HL-60 (cell line): Measurements from ENCODE around the gene BTNL8.

ENCODE experiments used
- DNase-seq, 2 experiments: peaks; one replicate each; pipeline ENCODE4 v3.0.0-alpha.2; 2010 to 2020; ENCODE audit warnings: low read depth in 1 of 2, low spot score in 1 of 2
- H3K27ac ChIP-seq: fragments of 250-450 bp; sonication (Bioruptor Pico); replicated peaks from 2 replicates; pipeline ENCODE4 v1.5.1; 2020; ENCODE audit warnings: mild to moderate bottlenecking, moderate library complexity
- H3K27me3 ChIP-seq: fragments of 250-450 bp; sonication (Bioruptor Pico); 2 replicates; pipeline ENCODE4 v1.5.1; 2021; ENCODE audit warnings: mild to moderate bottlenecking, moderate library complexity; ENCODE audit not compliant: insufficient read depth, poor library complexity, severe bottlenecking
- H3K4me3 ChIP-seq: replicated peaks from 2 replicates; pipeline ENCODE4 v1.5.1; 2011; ENCODE audit warnings: mild to moderate bottlenecking, control low read depth, low read length; ENCODE audit not compliant: insufficient read depth
- GABPA ChIP-seq: IDR thresholded peaks from 2 replicates; pipeline ENCODE4 v1.6.1; 2012; ENCODE audit warnings: low read depth
- POLR2AphosphoS5 ChIP-seq: IDR thresholded peaks from 2 replicates; pipeline ENCODE4 v1.6.1; 2012; ENCODE audit warnings: low read depth
- SPI1 ChIP-seq: IDR thresholded peaks from 2 replicates; pipeline ENCODE4 v1.6.1; 2012; ENCODE audit warnings: low read depth, mild to moderate bottlenecking, borderline replicate concordance
- TF ChIP-seq, protein P1 (sequence below): IDR thresholded peaks from one replicate; pipeline ENCODE4 v1.5.1; 2011; ENCODE audit warnings: low read length, control low read depth, inconsistent platforms; ENCODE audit not compliant: insufficient read depth
- TF ChIP-seq, protein P2 (sequence below): IDR thresholded peaks from 2 replicates; pipeline ENCODE4 v1.6.1; 2012; ENCODE audit warnings: low read depth; ENCODE audit not compliant: insufficient replicate concordance

The BTNL8 gene

DNA sequence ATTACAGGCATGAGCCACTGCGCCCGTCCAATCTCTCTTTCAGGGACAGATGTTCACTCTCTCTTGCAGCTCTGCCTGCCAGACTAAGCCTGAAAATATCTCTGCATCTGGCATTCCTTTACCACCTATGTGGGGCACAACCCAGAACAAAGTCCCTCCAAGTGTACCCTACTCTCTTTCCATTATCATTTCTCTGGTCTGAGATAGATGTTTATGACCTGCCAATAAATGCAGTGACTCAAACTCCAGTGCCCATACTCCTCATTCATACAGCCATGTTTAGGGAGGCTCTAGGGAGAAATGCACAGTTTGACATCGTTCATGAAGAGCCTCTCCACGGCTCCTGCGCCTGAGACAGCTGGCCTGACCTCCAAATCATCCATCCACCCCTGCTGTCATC lies 89.6 kb downstream of the BTNL8 start, which contains the start of gene BTNL3:
Gene BTNL3, plus strand, starts transcription at position 255 of the 400 bp plus-strand sequence. CDS start 183 bp downstream, outside the sequence.
- TF ChIP-seq, protein P1, sequence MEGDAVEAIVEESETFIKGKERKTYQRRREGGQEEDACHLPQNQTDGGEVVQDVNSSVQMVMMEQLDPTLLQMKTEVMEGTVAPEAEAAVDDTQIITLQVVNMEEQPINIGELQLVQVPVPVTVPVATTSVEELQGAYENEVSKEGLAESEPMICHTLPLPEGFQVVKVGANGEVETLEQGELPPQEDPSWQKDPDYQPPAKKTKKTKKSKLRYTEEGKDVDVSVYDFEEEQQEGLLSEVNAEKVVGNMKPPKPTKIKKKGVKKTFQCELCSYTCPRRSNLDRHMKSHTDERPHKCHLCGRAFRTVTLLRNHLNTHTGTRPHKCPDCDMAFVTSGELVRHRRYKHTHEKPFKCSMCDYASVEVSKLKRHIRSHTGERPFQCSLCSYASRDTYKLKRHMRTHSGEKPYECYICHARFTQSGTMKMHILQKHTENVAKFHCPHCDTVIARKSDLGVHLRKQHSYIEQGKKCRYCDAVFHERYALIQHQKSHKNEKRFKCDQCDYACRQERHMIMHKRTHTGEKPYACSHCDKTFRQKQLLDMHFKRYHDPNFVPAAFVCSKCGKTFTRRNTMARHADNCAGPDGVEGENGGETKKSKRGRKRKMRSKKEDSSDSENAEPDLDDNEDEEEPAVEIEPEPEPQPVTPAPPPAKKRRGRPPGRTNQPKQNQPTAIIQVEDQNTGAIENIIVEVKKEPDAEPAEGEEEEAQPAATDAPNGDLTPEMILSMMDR, result no peak
- TF ChIP-seq SPI1, result no peak
- no peak for TF ChIP-seq POLR2AphosphoS5
- TF ChIP-seq GABPA, result no peak
- TF ChIP-seq, protein P2, sequence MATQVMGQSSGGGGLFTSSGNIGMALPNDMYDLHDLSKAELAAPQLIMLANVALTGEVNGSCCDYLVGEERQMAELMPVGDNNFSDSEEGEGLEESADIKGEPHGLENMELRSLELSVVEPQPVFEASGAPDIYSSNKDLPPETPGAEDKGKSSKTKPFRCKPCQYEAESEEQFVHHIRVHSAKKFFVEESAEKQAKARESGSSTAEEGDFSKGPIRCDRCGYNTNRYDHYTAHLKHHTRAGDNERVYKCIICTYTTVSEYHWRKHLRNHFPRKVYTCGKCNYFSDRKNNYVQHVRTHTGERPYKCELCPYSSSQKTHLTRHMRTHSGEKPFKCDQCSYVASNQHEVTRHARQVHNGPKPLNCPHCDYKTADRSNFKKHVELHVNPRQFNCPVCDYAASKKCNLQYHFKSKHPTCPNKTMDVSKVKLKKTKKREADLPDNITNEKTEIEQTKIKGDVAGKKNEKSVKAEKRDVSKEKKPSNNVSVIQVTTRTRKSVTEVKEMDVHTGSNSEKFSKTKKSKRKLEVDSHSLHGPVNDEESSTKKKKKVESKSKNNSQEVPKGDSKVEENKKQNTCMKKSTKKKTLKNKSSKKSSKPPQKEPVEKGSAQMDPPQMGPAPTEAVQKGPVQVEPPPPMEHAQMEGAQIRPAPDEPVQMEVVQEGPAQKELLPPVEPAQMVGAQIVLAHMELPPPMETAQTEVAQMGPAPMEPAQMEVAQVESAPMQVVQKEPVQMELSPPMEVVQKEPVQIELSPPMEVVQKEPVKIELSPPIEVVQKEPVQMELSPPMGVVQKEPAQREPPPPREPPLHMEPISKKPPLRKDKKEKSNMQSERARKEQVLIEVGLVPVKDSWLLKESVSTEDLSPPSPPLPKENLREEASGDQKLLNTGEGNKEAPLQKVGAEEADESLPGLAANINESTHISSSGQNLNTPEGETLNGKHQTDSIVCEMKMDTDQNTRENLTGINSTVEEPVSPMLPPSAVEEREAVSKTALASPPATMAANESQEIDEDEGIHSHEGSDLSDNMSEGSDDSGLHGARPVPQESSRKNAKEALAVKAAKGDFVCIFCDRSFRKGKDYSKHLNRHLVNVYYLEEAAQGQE, result no peak
- Histone ChIP-seq H3K27me3 (peaks cover 6% of the 10 kb centered on the region), H3K27ac (no peak within 1 kb of the TSS), H3K4me3 (no peak within 1 kb of the TSS)
- DNase-seq, result no peak

DNA sequence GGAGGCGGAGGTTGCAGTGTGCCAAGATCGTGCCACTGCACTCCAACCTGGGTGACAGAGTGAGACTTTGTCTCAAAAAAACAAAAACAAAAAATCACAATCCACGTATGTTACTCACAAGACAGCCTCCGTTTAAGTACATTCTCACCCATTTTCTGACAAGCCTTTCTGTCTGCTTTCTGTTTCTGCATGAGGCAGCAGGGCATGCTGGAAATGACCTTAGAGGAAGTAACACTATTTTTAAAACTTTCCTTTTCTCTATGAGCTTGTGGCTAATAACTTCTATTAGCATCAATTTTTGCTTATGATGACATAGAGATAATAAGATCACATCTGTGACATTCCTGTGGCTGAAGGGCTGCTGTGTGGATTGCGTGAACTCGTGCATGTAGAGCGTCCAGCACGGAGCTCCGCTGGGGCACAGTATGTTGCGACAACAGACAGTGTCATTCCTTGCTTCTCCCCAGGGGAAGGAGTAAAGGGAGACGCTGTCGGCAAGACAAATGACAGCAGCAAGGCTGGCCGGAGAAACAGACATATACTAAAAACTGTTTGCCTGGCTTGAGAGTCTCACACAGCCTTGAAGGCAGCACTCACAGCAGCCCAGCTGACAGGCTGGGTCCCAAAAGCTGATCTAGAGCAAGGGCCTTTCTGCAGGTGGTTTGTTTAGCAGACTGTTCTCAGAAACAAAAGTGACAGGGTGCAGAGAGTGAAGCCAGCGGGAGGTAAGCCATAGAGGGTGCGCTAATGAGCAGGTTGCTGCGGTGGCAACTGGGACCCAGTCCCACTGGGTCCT lies 91.3 kb downstream of the BTNL8 start:
- Histone ChIP-seq H3K27me3 (peaks cover 4% of the 10 kb centered on the region), H3K4me3 (no peak overlapping the region), H3K27ac (no peak overlapping the region)
- DNase-seq, result no peak
- TF ChIP-seq, protein P2, result no peak
- TF ChIP-seq GABPA (no peak), SPI1 (no peak), POLR2AphosphoS5 (no peak)
- TF ChIP-seq, protein P1, result no peak

DNA sequence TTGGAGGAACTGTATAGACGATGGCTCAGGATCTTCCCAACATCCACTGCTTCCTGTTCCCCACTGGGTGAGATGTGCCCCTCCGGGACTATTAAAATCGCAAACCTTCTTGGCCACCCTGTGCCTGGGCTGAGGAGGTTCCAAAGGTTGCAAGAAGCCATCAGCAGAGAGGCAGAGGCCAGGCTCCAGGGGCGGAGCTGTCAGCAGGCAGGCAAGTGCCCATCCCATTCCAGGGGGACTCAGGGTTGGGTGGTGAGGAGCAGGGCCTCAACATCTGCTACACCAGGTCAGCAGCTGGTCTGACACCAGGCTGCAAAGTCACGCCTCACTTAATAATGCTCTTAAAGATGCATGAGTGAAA lies 91.9 kb downstream of the BTNL8 start:
- H3K27ac ChIP-seq, result no peak overlapping the region
- no peak overlapping the region for H3K4me3 ChIP-seq
- H3K27me3 ChIP-seq, result peaks cover 4% of the 10 kb centered on the region
- DNase-seq, result no peak
- TF ChIP-seq, protein P1, result no peak
- TF ChIP-seq POLR2AphosphoS5, result no peak
- TF ChIP-seq, protein P2, result no peak
- TF ChIP-seq GABPA, result no peak
- TF ChIP-seq SPI1, result no peak
